Mammary epithelial cell (primary cell): ENCODE data around the gene CACNA2D4.

ENCODE experiments used
- CTCF ChIP-seq, 2 donors: IDR thresholded peaks in 1 of 2; conservative IDR thresholded peaks in 1 of 2; 2 replicates each; pipeline ENCODE4 v1.5.1; 2011 to 2012; ENCODE audit warnings: inconsistent platforms in 2 of 2, low read length in 2 of 2, mild to moderate bottlenecking in 2 of 2, control low read depth in 1 of 2, low read depth in 1 of 2; ENCODE audit not compliant: insufficient read depth in 1 of 2; ENCODE audit errors: extremely low read depth in 1 of 2
- EZH2 ChIP-seq: IDR thresholded peaks from 2 replicates; pipeline ENCODE4 v1.6.1; 2012; ENCODE audit warnings: low read length, inconsistent platforms, borderline replicate concordance

- TF ChIP-seq CTCF (conservative IDR thresholded peaks at IDR 0.05 in 1 of 2, IDR thresholded peaks at IDR 0.05 in 1 of 2; ENCODE audit: extremely low read depth in 1 of 2, insufficient read depth in 1 of 2, low read depth in 1 of 2, low read length in 2 of 2) (no peak), EZH2 (no peak)
These were observed 142.1 kb downstream of the CACNA2D4 start for GRCh38 chr12:1776170-1776921.
